HFFc6 (cell line): ENCODE measurements around the gene SPATA20. TPM values are rescaled to one million over a fixed set of nuclear protein-coding genes. Genes with fewer than 3 reads are reported as not detected.

ENCODE experiments used
- DNase-seq: peaks from one replicate; pipeline ENCODE4 v3.0.0-alpha.2; 2018
- H3K27ac Mint-ChIP-seq: 2 replicates; pipeline ENCODE4 v1.8.0; 2020; ENCODE audit warnings: mild to moderate bottlenecking, mixed read lengths
- H3K27me3 Mint-ChIP-seq: 2 replicates; pipeline ENCODE4 v1.8.0; 2021; ENCODE audit warnings: mild to moderate bottlenecking, moderate library complexity, mixed read lengths; ENCODE audit not compliant: insufficient read depth
- H3K36me3 Mint-ChIP-seq: 2 replicates; pipeline ENCODE4 v1.8.0; 2021; ENCODE audit warnings: low read depth, mixed read lengths
- H3K4me1 Mint-ChIP-seq: 2 replicates; pipeline ENCODE4 v1.8.0; 2020; ENCODE audit warnings: low read depth, mixed read lengths
- H3K4me3 Mint-ChIP-seq: 2 replicates; pipeline ENCODE4 v1.8.0; 2020; ENCODE audit warnings: mild to moderate bottlenecking, moderate library complexity, mixed read lengths
- H3K9me3 Mint-ChIP-seq: 2 replicates; pipeline ENCODE4 v1.8.0; 2020; ENCODE audit warnings: mild to moderate bottlenecking, mixed read lengths
- CTCF ChIP-seq: fragments of 200-600 bp; sonication (generic); IDR thresholded peaks from 2 replicates; pipeline ENCODE4 v1.5.0; 2021; ENCODE audit warnings: antibody characterized with exemption, mild to moderate bottlenecking
- total RNA-seq, 6 experiments: library from RNA; stranded (reverse); fragmentation: NEBNext Ultra II Directional; extraction: Animal tissue kit (Norgen Biotek cat#: 25700); gene quantifications; 2 replicates in 1 of 6; 3 replicates in 5 of 6; pipeline ENCODE4 v1.2.3, GENCODE V29; 2021

Gene SPATA20
- total RNA-seq, 6 experiments from 2014 or later, result 53.4 to 71.2 (median 62.6) TPM

- H3K9me3 Mint-ChIP-seq, result no peaks in the 10 kb centered on the region
- no peak for TF ChIP-seq CTCF
- no peaks in the 10 kb centered on the region for H3K4me1 Mint-ChIP-seq
- no peak overlapping the region for H3K27ac Mint-ChIP-seq
- DNase-seq, result no peak
- peaks cover 29% of the 10 kb centered on the region for H3K27me3 Mint-ChIP-seq
- no peak overlapping the region for H3K4me3 Mint-ChIP-seq
- no peaks in the 10 kb centered on the region for H3K36me3 Mint-ChIP-seq
These were observed 29.9 kb downstream of the SPATA20 start for GRCh38 chr17:50576864-50577263.

DNA sequence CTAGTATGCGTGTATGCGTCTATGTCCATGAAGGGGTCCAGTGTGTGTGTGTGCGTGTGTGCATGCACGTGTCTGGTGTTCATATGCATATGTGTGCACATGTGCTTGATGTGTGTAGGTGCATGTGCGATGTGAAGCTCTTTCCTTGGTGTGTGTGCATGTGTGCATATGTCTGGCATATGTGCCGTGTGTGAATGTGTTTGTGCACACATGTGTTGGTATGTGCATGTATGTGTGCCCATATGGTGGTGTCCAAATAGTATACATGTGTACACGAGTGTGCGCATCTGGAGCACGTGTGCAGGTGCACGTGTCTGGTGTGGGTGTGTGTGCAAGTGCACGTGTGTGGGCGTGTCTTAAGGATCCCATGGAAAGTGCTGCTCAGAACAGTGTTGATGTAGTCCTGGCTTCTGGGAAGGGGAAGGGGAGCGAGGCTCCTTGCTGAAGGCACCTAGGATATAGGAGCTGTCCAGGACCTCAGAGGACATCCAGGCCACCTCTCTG, 30.5 kb downstream of the SPATA20 start:
- Mint-ChIP-seq H3K27ac (no peak overlapping the region), H3K27me3 (peaks cover 28% of the 10 kb centered on the region), H3K4me1 (no peaks in the 10 kb centered on the region), H3K36me3 (no peaks in the 10 kb centered on the region), H3K9me3 (no peaks in the 10 kb centered on the region), H3K4me3 (no peak overlapping the region)
- TF ChIP-seq CTCF, result no peak
- DNase-seq, result no peak

DNA sequence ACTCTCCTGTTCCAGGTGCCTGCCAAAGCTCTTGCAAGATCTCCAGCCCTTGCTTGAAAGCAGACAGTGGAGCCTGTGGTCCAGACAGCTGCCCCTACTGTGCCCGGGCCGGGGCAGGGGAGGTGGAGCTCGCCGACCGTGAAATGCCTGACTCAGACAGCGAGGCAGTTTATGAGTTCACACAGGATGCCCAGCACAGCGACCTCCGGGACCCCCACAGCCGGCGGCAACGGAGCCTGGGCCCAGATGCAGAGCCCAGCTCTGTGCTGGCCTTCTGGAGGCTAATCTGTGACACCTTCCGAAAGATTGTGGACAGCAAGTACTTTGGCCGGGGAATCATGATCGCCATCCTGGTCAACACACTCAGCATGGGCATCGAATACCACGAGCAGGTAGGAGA, 31.2 kb downstream of the SPATA20 start:
- Mint-ChIP-seq H3K27me3 (peaks cover 34% of the 10 kb centered on the region), H3K27ac (no peak overlapping the region), H3K9me3 (no peaks in the 10 kb centered on the region), H3K4me1 (no peaks in the 10 kb centered on the region), H3K36me3 (no peaks in the 10 kb centered on the region), H3K4me3 (no peak overlapping the region)
- TF ChIP-seq CTCF, result no peak
- DNase-seq, result no peak

GRCh38 chr17:50579399-50579798, 32.4 kb downstream of the SPATA20 start:
- TF ChIP-seq CTCF, result no peak
- no peak overlapping the region for H3K4me3 Mint-ChIP-seq
- H3K27ac Mint-ChIP-seq, result no peak overlapping the region
- H3K9me3 Mint-ChIP-seq, result no peaks in the 10 kb centered on the region
- no peak for DNase-seq
- H3K36me3 Mint-ChIP-seq, result no peaks in the 10 kb centered on the region
- H3K27me3 Mint-ChIP-seq, result peaks cover 39% of the 10 kb centered on the region
- no peaks in the 10 kb centered on the region for H3K4me1 Mint-ChIP-seq

DNA sequence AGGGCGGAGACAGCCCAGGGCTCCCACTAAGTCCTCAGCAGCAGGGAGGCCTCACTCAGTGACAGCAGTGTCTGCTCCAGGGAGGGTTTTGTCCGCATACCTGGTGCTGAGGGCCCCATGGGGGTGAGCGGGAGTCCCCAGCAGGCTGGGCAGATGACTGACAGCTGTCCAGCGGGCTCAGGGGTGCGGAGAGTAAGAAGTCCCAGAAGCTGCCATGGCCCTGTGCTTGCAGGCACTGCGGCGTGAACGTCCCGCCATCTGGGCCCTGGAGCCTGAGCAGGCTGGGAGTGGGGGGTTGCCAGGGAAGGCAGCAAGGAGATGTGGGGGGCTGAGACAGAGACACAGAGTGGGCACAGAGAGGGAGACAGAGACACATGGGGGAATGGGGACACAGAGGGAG, 33.7 kb downstream of the SPATA20 start:
- no peak overlapping the region for H3K4me3 Mint-ChIP-seq
- H3K9me3 Mint-ChIP-seq, result no peaks in the 10 kb centered on the region
- H3K4me1 Mint-ChIP-seq, result peaks cover 5% of the 10 kb centered on the region; the same call in 1 of the 2 replicates
- no peak for TF ChIP-seq CTCF
- no peak for DNase-seq
- H3K36me3 Mint-ChIP-seq, result no peaks in the 10 kb centered on the region
- H3K27ac Mint-ChIP-seq, result no peak overlapping the region
- H3K27me3 Mint-ChIP-seq, result peaks cover 47% of the 10 kb centered on the region

GRCh38 chr17:50581316-50581715, 34.3 kb downstream of the SPATA20 start:
- Mint-ChIP-seq H3K36me3 (no peaks in the 10 kb centered on the region), H3K4me1 (peaks cover 5% of the 10 kb centered on the region; the same call in 1 of the 2 replicates), H3K27ac (no peak overlapping the region), H3K27me3 (peaks cover 53% of the 10 kb centered on the region), H3K9me3 (no peaks in the 10 kb centered on the region), H3K4me3 (no peak overlapping the region)
- DNase-seq, result no peak
- no peak for TF ChIP-seq CTCF
